ENCODE results near the gene MTR.

The MTR gene

GRCh38 chr1:236830560-236830959 is 35.5 kb downstream of the MTR start:
- Histone ChIP-seq H3K9ac (ENCODE audit: low read depth, low read length) (no peak overlapping the region), H3K4me1 (ENCODE audit: insufficient read depth, low read length) (no peaks in the 10 kb centered on the region), H3K9me3 (ENCODE audit: control insufficient read depth, insufficient read depth, low read length) (no peaks in the 10 kb centered on the region), H3K36me3 (ENCODE audit: insufficient read depth, low read length) (peaks cover 10% of the 10 kb centered on the region)

- Histone ChIP-seq H3K36me3 (ENCODE audit: insufficient read depth, low read length) (peaks cover 19% of the 10 kb centered on the region), H3K4me1 (ENCODE audit: insufficient read depth, low read length) (no peaks in the 10 kb centered on the region), H3K9ac (ENCODE audit: low read depth, low read length) (no peak overlapping the region), H3K9me3 (ENCODE audit: control insufficient read depth, insufficient read depth, low read length) (no peaks in the 10 kb centered on the region)
Measured at GRCh38 chr1:236833575-236833974, 38.5 kb downstream of the MTR start.

GRCh38 chr1:236834876-236835275 is 39.8 kb downstream of the MTR start:
- Histone ChIP-seq H3K9me3 (ENCODE audit: control insufficient read depth, insufficient read depth, low read length) (no peaks in the 10 kb centered on the region), H3K36me3 (ENCODE audit: insufficient read depth, low read length) (peaks cover 12% of the 10 kb centered on the region), H3K9ac (ENCODE audit: low read depth, low read length) (no peak overlapping the region), H3K4me1 (ENCODE audit: insufficient read depth, low read length) (no peaks in the 10 kb centered on the region)

GRCh38 chr1:236835491-236835890 is 40.4 kb downstream of the MTR start:
- H3K9ac ChIP-seq (ENCODE audit: low read depth, low read length) = no peak overlapping the region
- H3K36me3 ChIP-seq (ENCODE audit: insufficient read depth, low read length) = peaks cover 12% of the 10 kb centered on the region
- H3K4me1 ChIP-seq (ENCODE audit: insufficient read depth, low read length) = no peaks in the 10 kb centered on the region
- no peaks in the 10 kb centered on the region for H3K9me3 ChIP-seq (ENCODE audit: control insufficient read depth, insufficient read depth, low read length)

- Histone ChIP-seq H3K36me3 (ENCODE audit: insufficient read depth, low read length) (peaks cover 12% of the 10 kb centered on the region), H3K9me3 (ENCODE audit: control insufficient read depth, insufficient read depth, low read length) (no peaks in the 10 kb centered on the region)
Measured at GRCh38 chr1:236836157-236836556, 41.1 kb downstream of the MTR start.

GRCh38 chr1:236837115-236837514 is 42.0 kb downstream of the MTR start:
- H3K9me3 ChIP-seq (ENCODE audit: control insufficient read depth, insufficient read depth, low read length) = no peaks in the 10 kb centered on the region
- peaks cover 12% of the 10 kb centered on the region for H3K36me3 ChIP-seq (ENCODE audit: insufficient read depth, low read length)
- no peaks in the 10 kb centered on the region for H3K4me1 ChIP-seq (ENCODE audit: insufficient read depth, low read length)
- no peak overlapping the region for H3K9ac ChIP-seq (ENCODE audit: low read depth, low read length)

More at GRCh38 chr1:236836157-236836556, 41.1 kb downstream of the MTR start:
- Histone ChIP-seq H3K4me1 (ENCODE audit: insufficient read depth, low read length) (no peaks in the 10 kb centered on the region), H3K9ac (ENCODE audit: low read depth, low read length) (no peak overlapping the region)

GRCh38 chr1:236837897-236838296 is 42.8 kb downstream of the MTR start:
- Histone ChIP-seq H3K9me3 (ENCODE audit: control insufficient read depth, insufficient read depth, low read length) (no peaks in the 10 kb centered on the region), H3K36me3 (ENCODE audit: insufficient read depth, low read length) (peaks cover 12% of the 10 kb centered on the region), H3K9ac (ENCODE audit: low read depth, low read length) (no peak overlapping the region), H3K4me1 (ENCODE audit: insufficient read depth, low read length) (no peaks in the 10 kb centered on the region)

GRCh38 chr1:236841341-236841740 is 46.2 kb downstream of the MTR start:
- Histone ChIP-seq H3K4me1 (ENCODE audit: insufficient read depth, low read length) (no peaks in the 10 kb centered on the region), H3K9me3 (ENCODE audit: control insufficient read depth, insufficient read depth, low read length) (no peaks in the 10 kb centered on the region), H3K36me3 (ENCODE audit: insufficient read depth, low read length) (0 out of 2 replicates have a peak, but pooled peaks cover 4% of the 10 kb centered on the region), H3K9ac (ENCODE audit: low read depth, low read length) (no peak overlapping the region)

GRCh38 chr1:236844499-236845271 is 49.6 kb downstream of the MTR start:
- H3K36me3 ChIP-seq (ENCODE audit: insufficient read depth, low read length) = no peaks in the 10 kb centered on the region
- no peaks in the 10 kb centered on the region for H3K9me3 ChIP-seq (ENCODE audit: control insufficient read depth, insufficient read depth, low read length)
- no peak overlapping the region for H3K9ac ChIP-seq (ENCODE audit: low read depth, low read length)
- no peaks in the 10 kb centered on the region for H3K4me1 ChIP-seq (ENCODE audit: insufficient read depth, low read length)

- H3K9ac ChIP-seq (ENCODE audit: low read depth, low read length) = no peak overlapping the region
- H3K4me1 ChIP-seq (ENCODE audit: insufficient read depth, low read length) = no peaks in the 10 kb centered on the region
- no peaks in the 10 kb centered on the region for H3K9me3 ChIP-seq (ENCODE audit: control insufficient read depth, insufficient read depth, low read length)
- no peaks in the 10 kb centered on the region for H3K36me3 ChIP-seq (ENCODE audit: insufficient read depth, low read length)
Measured at GRCh38 chr1:236845830-236846229, 50.7 kb downstream of the MTR start.

- H3K4me1 ChIP-seq (ENCODE audit: insufficient read depth, low read length) = no peaks in the 10 kb centered on the region
- H3K9ac ChIP-seq (ENCODE audit: low read depth, low read length) = no peak overlapping the region
- H3K9me3 ChIP-seq (ENCODE audit: control insufficient read depth, insufficient read depth, low read length) = no peaks in the 10 kb centered on the region
- H3K36me3 ChIP-seq (ENCODE audit: insufficient read depth, low read length) = no peaks in the 10 kb centered on the region
Measured at GRCh38 chr1:236848274-236848923, 53.3 kb downstream of the MTR start.

GRCh38 chr1:236850077-236850979 is 55.2 kb downstream of the MTR start:
- Histone ChIP-seq H3K36me3 (ENCODE audit: insufficient read depth, low read length) (peaks cover 3% of the 10 kb centered on the region; the same call in 1 of the 2 replicates), H3K4me1 (ENCODE audit: insufficient read depth, low read length) (peaks cover 7% of the 10 kb centered on the region), H3K9me3 (ENCODE audit: control insufficient read depth, insufficient read depth, low read length) (no peaks in the 10 kb centered on the region), H3K9ac (ENCODE audit: low read depth, low read length) (no peak overlapping the region)

GRCh38 chr1:236851871-236852270 is 56.8 kb downstream of the MTR start:
- no peak overlapping the region for H3K9ac ChIP-seq (ENCODE audit: low read depth, low read length)
- H3K36me3 ChIP-seq (ENCODE audit: insufficient read depth, low read length) = peaks cover 10% of the 10 kb centered on the region
- H3K9me3 ChIP-seq (ENCODE audit: control insufficient read depth, insufficient read depth, low read length) = no peaks in the 10 kb centered on the region
- H3K4me1 ChIP-seq (ENCODE audit: insufficient read depth, low read length) = peaks cover 7% of the 10 kb centered on the region

GRCh38 chr1:236853921-236854604 is 59.0 kb downstream of the MTR start:
- peaks cover 10% of the 10 kb centered on the region for H3K36me3 ChIP-seq (ENCODE audit: insufficient read depth, low read length)

More at GRCh38 chr1:236853921-236854604, 59.0 kb downstream of the MTR start:
- peaks cover 7% of the 10 kb centered on the region for H3K4me1 ChIP-seq (ENCODE audit: insufficient read depth, low read length)
- H3K9ac ChIP-seq (ENCODE audit: low read depth, low read length) = no peak overlapping the region
- H3K9me3 ChIP-seq (ENCODE audit: control insufficient read depth, insufficient read depth, low read length) = no peaks in the 10 kb centered on the region
